Liver (tissue), 9 donors: ENCODE measurements around the gene PTPRQ. TPM values are rescaled to one million over a fixed set of nuclear protein-coding genes. Genes with fewer than 3 reads are reported as not detected.

ENCODE experiments used
- DNase-seq: peaks from one replicate; pipeline ENCODE4 v3.0.0-alpha.2; 2017; ENCODE audit warnings: low spot score
- H3K27ac ChIP-seq, 2 donors: one replicate each; pipeline ENCODE4 v1.7.0; 2013; ENCODE audit warnings: inconsistent platforms in 2 of 2, low read length in 2 of 2, control low read depth in 1 of 2, low read depth in 1 of 2, mild to moderate bottlenecking in 1 of 2
- H3K27me3 ChIP-seq, 4 donors: one replicate each; pipeline versions ENCODE4 v1.6.1 to v1.7.0; 2013; ENCODE audit warnings: low read length in 3 of 4, inconsistent platforms in 1 of 4, mild to moderate bottlenecking in 1 of 4, moderate library complexity in 1 of 4; ENCODE audit not compliant: control insufficient read depth in 4 of 4, insufficient read depth in 4 of 4
- H3K36me3 ChIP-seq, 4 donors: one replicate each; pipeline versions ENCODE4 v1.6.1 to v1.7.0; 2013; ENCODE audit warnings: low read length in 3 of 4, mild to moderate bottlenecking in 3 of 4, low read depth in 1 of 4, moderate library complexity in 1 of 4; ENCODE audit not compliant: control insufficient read depth in 4 of 4, insufficient read depth in 3 of 4
- H3K4me1 ChIP-seq, 4 donors: one replicate each; pipeline versions ENCODE4 v1.6.1 to v1.7.0; 2013; ENCODE audit warnings: low read length in 3 of 4, mild to moderate bottlenecking in 3 of 4, moderate library complexity in 1 of 4; ENCODE audit not compliant: control insufficient read depth in 4 of 4, insufficient read depth in 4 of 4
- H3K4me3 ChIP-seq, 3 donors: one replicate each; pipeline versions ENCODE4 v1.6.1 to v1.7.0; 2013; ENCODE audit warnings: low read length in 3 of 3, control low read depth in 1 of 3, low read depth in 1 of 3, mild to moderate bottlenecking in 1 of 3
- H3K9ac ChIP-seq, 2 donors: one replicate each; pipeline ENCODE4 v1.7.0; 2013; ENCODE audit warnings: low read length in 2 of 2, mild to moderate bottlenecking in 2 of 2, moderate library complexity in 2 of 2, control low read depth in 1 of 2, low read depth in 1 of 2
- H3K9me3 ChIP-seq, 4 donors: one replicate each; pipeline versions ENCODE4 v1.6.1 to v1.7.0; 2013; ENCODE audit warnings: low read length in 3 of 4; ENCODE audit not compliant: control insufficient read depth in 4 of 4
- FOXA1 ChIP-seq: IDR thresholded peaks from 2 replicates; pipeline ENCODE4 v1.6.1; 2016; ENCODE audit warnings: antibody characterized with exemption
- FOXA2 ChIP-seq: IDR thresholded peaks from 2 replicates; pipeline ENCODE4 v1.6.1; 2016; ENCODE audit warnings: antibody characterized with exemption
- GABPA ChIP-seq, 2 donors: IDR thresholded peaks in 1 of 2; conservative IDR thresholded peaks in 1 of 2; 2 replicates each; pipeline ENCODE4 v1.6.1; 2016; ENCODE audit warnings: antibody characterized with exemption in 2 of 2, mild to moderate bottlenecking in 1 of 2, moderate library complexity in 1 of 2
- HNF4A ChIP-seq, 2 donors: conservative IDR thresholded peaks; 2 replicates each; pipeline ENCODE4 v1.6.1; 2016; ENCODE audit warnings: antibody characterized with exemption in 2 of 2, mild to moderate bottlenecking in 2 of 2
- HNF4G ChIP-seq: IDR thresholded peaks from 2 replicates; pipeline ENCODE4 v1.6.1; 2016; ENCODE audit warnings: antibody characterized with exemption
- JUND ChIP-seq, 2 donors: IDR thresholded peaks; 2 replicates each; pipeline ENCODE4 v1.6.1; 2016; ENCODE audit warnings: antibody characterized with exemption in 2 of 2
- NR2F2 ChIP-seq: IDR thresholded peaks from 2 replicates; pipeline ENCODE4 v1.6.1; 2016; ENCODE audit warnings: antibody characterized with exemption
- RAD21 ChIP-seq, 2 donors: IDR thresholded peaks; 2 replicates each; pipeline ENCODE4 v1.6.1; 2016; ENCODE audit warnings: antibody characterized with exemption in 2 of 2, mild to moderate bottlenecking in 2 of 2
- RXRA ChIP-seq, 2 donors: IDR thresholded peaks; 2 replicates each; pipeline ENCODE4 v1.6.1; 2017 to 2018; ENCODE audit warnings: antibody characterized with exemption in 2 of 2, mild to moderate bottlenecking in 1 of 2
- SP1 ChIP-seq: IDR thresholded peaks from 2 replicates; pipeline ENCODE4 v1.6.1; 2018; ENCODE audit warnings: antibody characterized with exemption, mild to moderate bottlenecking
- TAF1 ChIP-seq: conservative IDR thresholded peaks from 2 replicates; pipeline ENCODE4 v1.6.1; 2016; ENCODE audit warnings: antibody characterized with exemption, mild to moderate bottlenecking
- YY1 ChIP-seq: IDR thresholded peaks from 2 replicates; pipeline ENCODE4 v1.6.1; 2016; ENCODE audit warnings: antibody characterized with exemption, mild to moderate bottlenecking
- WGBS: extraction: QIAGEN DNeasy Blood & Tissue Kit; methylation state at CpG from one replicate; pipeline ENCODE4 v1.1.7; 2013; 5-methylcytosine and 5-hydroxymethylcytosine counted together
- polyA plus RNA-seq, 2 donors: library from polyadenylated mRNA; stranded (reverse) in 1 of 2; unstranded in 1 of 2; fragments of 200-250 nt in 1 of 2; fragments of >200 nt in 1 of 2; fragmentation: Nextera tagmentation in 1 of 2; extraction: Ambion mirVana in 1 of 2; gene quantifications; one replicate each; pipeline versions ENCODE4 v1.2.1 to v1.2.3, GENCODE V29; 2013 to 2015
- total RNA-seq, 2 donors: library from RNA; depleted of rRNA; stranded (reverse); fragments of >200 nt; gene quantifications; one replicate each; pipeline ENCODE4 v1.2.3, GENCODE V29; 2014
- TF ChIP-seq, protein P1 (sequence below): IDR thresholded peaks from 2 replicates; pipeline ENCODE4 v1.6.1; 2016; ENCODE audit warnings: antibody characterized with exemption
- TF ChIP-seq, protein P2 (sequence below): IDR thresholded peaks from 2 replicates; pipeline ENCODE4 v1.6.1; 2016; ENCODE audit warnings: antibody characterized with exemption, mild to moderate bottlenecking
- TF ChIP-seq, protein P3 (sequence below): IDR thresholded peaks from 2 replicates; pipeline ENCODE4 v1.6.1; 2016; ENCODE audit warnings: antibody characterized with exemption
- TF ChIP-seq, protein P4 (sequence below): fragments of 150-350 bp; IDR thresholded peaks from 2 replicates; pipeline ENCODE4 v1.5.1; 2017; ENCODE audit warnings: improper control_type of control experiment, low read depth, low read length; ENCODE audit not compliant: missing input control
- donor health status: healthy.
- donor health status: healthy.
- donor health status: healthy.
- donor health status: healthy.
- donor health status: healthy.

PTPRQ gene
- total and polyA plus RNA-seq, 4 donors = 0.02 to 0.08 (median 0.04) TPM

DNA sequence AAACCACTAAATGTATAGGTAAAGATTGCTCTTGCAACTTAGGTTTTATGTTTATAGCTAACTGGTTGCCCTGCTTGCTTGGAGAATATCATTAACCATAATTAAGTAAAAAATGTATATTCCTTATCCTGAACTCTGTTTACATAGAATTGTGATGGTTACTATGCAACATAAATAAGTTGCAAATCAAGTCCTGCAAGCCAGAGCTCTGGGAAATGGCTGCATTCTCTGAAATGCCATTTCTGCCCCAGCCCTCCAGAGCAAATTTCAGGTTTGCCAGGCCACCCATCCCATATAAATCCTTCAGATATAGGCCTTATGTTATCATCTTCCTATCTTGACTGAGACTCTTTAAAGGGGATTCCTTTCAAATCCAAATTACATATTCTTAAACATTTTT, 145.0 kb downstream of the PTPRQ start:
- Histone ChIP-seq H3K4me3 (no peak overlapping the region), H3K9ac (no peak overlapping the region), H3K9me3 (peaks cover 0 to 1% (median 0%) of the 10 kb centered on the region in 4 donors), H3K27me3 (peaks cover 0 to 2% (median 0%) of the 10 kb centered on the region in 4 donors), H3K36me3 (no peaks in the 10 kb centered on the region), H3K4me1 (no peaks in the 10 kb centered on the region), H3K27ac (no peak overlapping the region)
- DNase-seq = no peak
- TF ChIP-seq, protein P1, sequence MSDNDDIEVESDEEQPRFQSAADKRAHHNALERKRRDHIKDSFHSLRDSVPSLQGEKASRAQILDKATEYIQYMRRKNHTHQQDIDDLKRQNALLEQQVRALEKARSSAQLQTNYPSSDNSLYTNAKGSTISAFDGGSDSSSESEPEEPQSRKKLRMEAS = no peak
- TF ChIP-seq RXRA (IDR thresholded peaks at IDR 0.05) = no peak
- no peak for TF ChIP-seq TAF1
- no peak for TF ChIP-seq SP1
- no peak for TF ChIP-seq HNF4A (conservative IDR thresholded peaks at IDR 0.05)

DNA sequence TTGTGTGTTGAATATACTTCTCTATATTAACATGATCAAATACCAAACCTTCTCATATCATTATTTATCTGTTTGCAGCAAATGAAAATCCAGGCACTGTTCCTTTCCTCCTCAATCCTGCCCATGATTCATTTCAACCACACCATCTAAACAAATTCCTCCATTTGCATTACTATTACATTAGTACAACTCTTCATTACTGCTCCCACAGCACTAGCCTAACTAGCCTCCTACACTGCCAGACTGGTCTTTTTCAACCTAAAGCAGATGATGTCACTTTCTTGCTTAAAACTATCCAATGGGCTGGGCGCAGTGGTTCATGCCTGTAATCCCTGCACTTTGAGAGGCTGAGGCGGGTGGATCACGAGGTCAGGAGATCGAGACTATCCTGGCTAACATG, 146.1 kb downstream of the PTPRQ start:
- peaks cover 0 to 2% (median 0%) of the 10 kb centered on the region in 4 donors for H3K27me3 ChIP-seq

More for the DNA sequence above, 146.1 kb downstream of the PTPRQ start:
- Histone ChIP-seq H3K9me3 (peaks cover 0 to 1% (median 0%) of the 10 kb centered on the region in 4 donors), H3K4me3 (no peak overlapping the region), H3K9ac (no peak overlapping the region), H3K36me3 (no peaks in the 10 kb centered on the region), H3K27ac (no peak overlapping the region), H3K4me1 (no peaks in the 10 kb centered on the region)
- DNase-seq = no peak
- WGBS = 89% methylated on average over 4 of the region's 4 CpGs
- TF ChIP-seq, protein P2, sequence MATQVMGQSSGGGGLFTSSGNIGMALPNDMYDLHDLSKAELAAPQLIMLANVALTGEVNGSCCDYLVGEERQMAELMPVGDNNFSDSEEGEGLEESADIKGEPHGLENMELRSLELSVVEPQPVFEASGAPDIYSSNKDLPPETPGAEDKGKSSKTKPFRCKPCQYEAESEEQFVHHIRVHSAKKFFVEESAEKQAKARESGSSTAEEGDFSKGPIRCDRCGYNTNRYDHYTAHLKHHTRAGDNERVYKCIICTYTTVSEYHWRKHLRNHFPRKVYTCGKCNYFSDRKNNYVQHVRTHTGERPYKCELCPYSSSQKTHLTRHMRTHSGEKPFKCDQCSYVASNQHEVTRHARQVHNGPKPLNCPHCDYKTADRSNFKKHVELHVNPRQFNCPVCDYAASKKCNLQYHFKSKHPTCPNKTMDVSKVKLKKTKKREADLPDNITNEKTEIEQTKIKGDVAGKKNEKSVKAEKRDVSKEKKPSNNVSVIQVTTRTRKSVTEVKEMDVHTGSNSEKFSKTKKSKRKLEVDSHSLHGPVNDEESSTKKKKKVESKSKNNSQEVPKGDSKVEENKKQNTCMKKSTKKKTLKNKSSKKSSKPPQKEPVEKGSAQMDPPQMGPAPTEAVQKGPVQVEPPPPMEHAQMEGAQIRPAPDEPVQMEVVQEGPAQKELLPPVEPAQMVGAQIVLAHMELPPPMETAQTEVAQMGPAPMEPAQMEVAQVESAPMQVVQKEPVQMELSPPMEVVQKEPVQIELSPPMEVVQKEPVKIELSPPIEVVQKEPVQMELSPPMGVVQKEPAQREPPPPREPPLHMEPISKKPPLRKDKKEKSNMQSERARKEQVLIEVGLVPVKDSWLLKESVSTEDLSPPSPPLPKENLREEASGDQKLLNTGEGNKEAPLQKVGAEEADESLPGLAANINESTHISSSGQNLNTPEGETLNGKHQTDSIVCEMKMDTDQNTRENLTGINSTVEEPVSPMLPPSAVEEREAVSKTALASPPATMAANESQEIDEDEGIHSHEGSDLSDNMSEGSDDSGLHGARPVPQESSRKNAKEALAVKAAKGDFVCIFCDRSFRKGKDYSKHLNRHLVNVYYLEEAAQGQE = no peak
- TF ChIP-seq SP1 (no peak), HNF4G (no peak), RXRA (IDR thresholded peaks at IDR 0.05) (no peak), RAD21 (IDR thresholded peaks at IDR 0.05) (no peak), NR2F2 (no peak), JUND (IDR thresholded peaks at IDR 0.05) (no peak), GABPA (IDR thresholded peaks at IDR 0.05 in 1 of 2, conservative IDR thresholded peaks at IDR 0.05 in 1 of 2) (no peak), FOXA1 (no peak), FOXA2 (no peak), HNF4A (conservative IDR thresholded peaks at IDR 0.05) (no peak), TAF1 (no peak), YY1 (no peak)
- TF ChIP-seq, protein P1 = no peak
- TF ChIP-seq, protein P3, sequence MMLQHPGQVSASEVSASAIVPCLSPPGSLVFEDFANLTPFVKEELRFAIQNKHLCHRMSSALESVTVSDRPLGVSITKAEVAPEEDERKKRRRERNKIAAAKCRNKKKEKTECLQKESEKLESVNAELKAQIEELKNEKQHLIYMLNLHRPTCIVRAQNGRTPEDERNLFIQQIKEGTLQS = no peak
- TF ChIP-seq, protein P4, sequence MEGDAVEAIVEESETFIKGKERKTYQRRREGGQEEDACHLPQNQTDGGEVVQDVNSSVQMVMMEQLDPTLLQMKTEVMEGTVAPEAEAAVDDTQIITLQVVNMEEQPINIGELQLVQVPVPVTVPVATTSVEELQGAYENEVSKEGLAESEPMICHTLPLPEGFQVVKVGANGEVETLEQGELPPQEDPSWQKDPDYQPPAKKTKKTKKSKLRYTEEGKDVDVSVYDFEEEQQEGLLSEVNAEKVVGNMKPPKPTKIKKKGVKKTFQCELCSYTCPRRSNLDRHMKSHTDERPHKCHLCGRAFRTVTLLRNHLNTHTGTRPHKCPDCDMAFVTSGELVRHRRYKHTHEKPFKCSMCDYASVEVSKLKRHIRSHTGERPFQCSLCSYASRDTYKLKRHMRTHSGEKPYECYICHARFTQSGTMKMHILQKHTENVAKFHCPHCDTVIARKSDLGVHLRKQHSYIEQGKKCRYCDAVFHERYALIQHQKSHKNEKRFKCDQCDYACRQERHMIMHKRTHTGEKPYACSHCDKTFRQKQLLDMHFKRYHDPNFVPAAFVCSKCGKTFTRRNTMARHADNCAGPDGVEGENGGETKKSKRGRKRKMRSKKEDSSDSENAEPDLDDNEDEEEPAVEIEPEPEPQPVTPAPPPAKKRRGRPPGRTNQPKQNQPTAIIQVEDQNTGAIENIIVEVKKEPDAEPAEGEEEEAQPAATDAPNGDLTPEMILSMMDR = no peak
